HL-60 (cell line): Measurements from ENCODE around the gene SCG2.

ENCODE experiments used
- GABPA ChIP-seq: IDR thresholded peaks from 2 replicates; pipeline ENCODE4 v1.6.1; 2012; ENCODE audit warnings: low read depth
- SPI1 ChIP-seq: IDR thresholded peaks from 2 replicates; pipeline ENCODE4 v1.6.1; 2012; ENCODE audit warnings: low read depth, mild to moderate bottlenecking, borderline replicate concordance
- TF ChIP-seq, protein P1 (sequence below): IDR thresholded peaks from one replicate; pipeline ENCODE4 v1.5.1; 2011; ENCODE audit warnings: low read length, control low read depth, inconsistent platforms; ENCODE audit not compliant: insufficient read depth

DNA sequence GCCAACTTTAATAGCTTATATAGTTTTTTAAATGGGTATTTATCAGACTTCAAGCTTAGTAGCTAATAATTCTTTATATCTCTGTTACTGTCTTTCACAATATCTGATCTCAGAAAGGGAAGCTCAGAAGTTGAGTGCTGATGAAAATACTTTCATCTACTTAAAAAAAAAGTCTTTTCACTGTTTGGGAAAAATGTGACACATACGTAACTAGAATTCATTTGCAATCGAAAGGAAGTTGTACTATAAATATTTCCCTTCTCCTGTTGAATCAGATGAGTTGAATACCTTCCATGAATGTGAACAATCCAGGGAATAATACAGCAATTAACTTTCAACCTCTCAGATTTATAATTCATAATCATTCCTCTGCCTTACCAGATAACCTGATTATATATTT, 811 bp upstream of the SCG2 start:
- TF ChIP-seq, protein P1, sequence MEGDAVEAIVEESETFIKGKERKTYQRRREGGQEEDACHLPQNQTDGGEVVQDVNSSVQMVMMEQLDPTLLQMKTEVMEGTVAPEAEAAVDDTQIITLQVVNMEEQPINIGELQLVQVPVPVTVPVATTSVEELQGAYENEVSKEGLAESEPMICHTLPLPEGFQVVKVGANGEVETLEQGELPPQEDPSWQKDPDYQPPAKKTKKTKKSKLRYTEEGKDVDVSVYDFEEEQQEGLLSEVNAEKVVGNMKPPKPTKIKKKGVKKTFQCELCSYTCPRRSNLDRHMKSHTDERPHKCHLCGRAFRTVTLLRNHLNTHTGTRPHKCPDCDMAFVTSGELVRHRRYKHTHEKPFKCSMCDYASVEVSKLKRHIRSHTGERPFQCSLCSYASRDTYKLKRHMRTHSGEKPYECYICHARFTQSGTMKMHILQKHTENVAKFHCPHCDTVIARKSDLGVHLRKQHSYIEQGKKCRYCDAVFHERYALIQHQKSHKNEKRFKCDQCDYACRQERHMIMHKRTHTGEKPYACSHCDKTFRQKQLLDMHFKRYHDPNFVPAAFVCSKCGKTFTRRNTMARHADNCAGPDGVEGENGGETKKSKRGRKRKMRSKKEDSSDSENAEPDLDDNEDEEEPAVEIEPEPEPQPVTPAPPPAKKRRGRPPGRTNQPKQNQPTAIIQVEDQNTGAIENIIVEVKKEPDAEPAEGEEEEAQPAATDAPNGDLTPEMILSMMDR, result no peak
- TF ChIP-seq SPI1 (no peak), GABPA (no peak)
